HepG2 (cell line): ENCODE results near the gene LINC00632. TPM values are rescaled to one million over a fixed set of nuclear protein-coding genes. Genes with fewer than 3 reads are reported as not detected.

Source experiments
- ATF3 ChIP-seq: sonication (generic); formaldehyde crosslinking; IDR thresholded peaks from 2 replicates; pipeline ENCODE4 v1.4.0; 2020; ENCODE audit warnings: missing genetic modification reagents
- CBX5 ChIP-seq: sonication (generic); formaldehyde crosslinking; IDR thresholded peaks from 2 replicates; pipeline ENCODE4 v1.4.0; 2020; ENCODE audit warnings: missing genetic modification reagents, borderline replicate concordance
- CERS6 ChIP-seq: sonication (generic); formaldehyde crosslinking; IDR thresholded peaks from 2 replicates; pipeline ENCODE4 v1.5.0; 2020; ENCODE audit warnings: missing genetic modification reagents
- CSRNP2 ChIP-seq: sonication (generic); formaldehyde crosslinking; conservative IDR thresholded peaks from 2 replicates; pipeline ENCODE4 v1.8.0; 2022; ENCODE audit warnings: low read depth, missing genetic modification reagents
- GATA4 ChIP-seq: sonication (generic); IDR thresholded peaks from 2 replicates; pipeline ENCODE4 v1.6.1; 2016; ENCODE audit warnings: antibody characterized with exemption, low read depth, borderline replicate concordance
- HHEX ChIP-seq: IDR thresholded peaks from 2 replicates; pipeline ENCODE4 v1.6.1; 2016; ENCODE audit warnings: control low read depth
- HNF1A ChIP-seq, 2 experiments: sonication (generic) in 1 of 2; formaldehyde crosslinking in 1 of 2; IDR thresholded peaks; 2 replicates each; pipeline versions ENCODE4 v1.4.0 to v1.6.1; 2016 to 2020; ENCODE audit warnings: borderline replicate concordance in 1 of 2, low read depth in 1 of 2, mild to moderate bottlenecking in 1 of 2, missing genetic modification reagents in 1 of 2
- HNF1B ChIP-seq: sonication (generic); formaldehyde crosslinking; IDR thresholded peaks from 2 replicates; pipeline ENCODE4 v1.5.1; 2020; ENCODE audit warnings: mild to moderate bottlenecking, moderate library complexity, missing genetic modification reagents
- KAT2B ChIP-seq: fragments of 150-350 bp; IDR thresholded peaks from 2 replicates; pipeline ENCODE4 v1.6.1; 2014; ENCODE audit warnings: low read depth, low read length, borderline replicate concordance
- KLF9 ChIP-seq: IDR thresholded peaks from 2 replicates; pipeline ENCODE4 v1.6.1; 2016; ENCODE audit warnings: low read depth
- MAFK ChIP-seq, 2 experiments: IDR thresholded peaks in 1 of 2; conservative IDR thresholded peaks in 1 of 2; 2 replicates each; pipeline ENCODE4 v1.6.1; 2011; ENCODE audit warnings: improper control_type of control experiment in 2 of 2, low read length in 2 of 2
- MEIS2 ChIP-seq: sonication (generic); formaldehyde crosslinking; IDR thresholded peaks from 2 replicates; pipeline ENCODE4 v1.9.0; 2021; ENCODE audit warnings: mild to moderate bottlenecking, missing genetic modification reagents
- MXD4 ChIP-seq: IDR thresholded peaks from 2 replicates; pipeline ENCODE4 v1.6.1; 2016; ENCODE audit warnings: mild to moderate bottlenecking, missing biosample characterization, missing genetic modification reagents
- NFKBIZ ChIP-seq: IDR thresholded peaks from 2 replicates; pipeline ENCODE4 v1.6.1; 2018; ENCODE audit warnings: missing genetic modification reagents, missing compliant biosample characterization
- NKX3-1 ChIP-seq: sonication (generic); formaldehyde crosslinking; IDR thresholded peaks from 2 replicates; pipeline ENCODE4 v1.5.0; 2020; ENCODE audit warnings: missing genetic modification reagents
- RBM22 ChIP-seq: fragments of 200-400 bp; formaldehyde crosslinking; optimal IDR thresholded peaks from 2 replicates; pipeline ENCODE3; 2017; ENCODE audit warnings: mild to moderate bottlenecking, low read length, moderate library complexity
- ZNF446 ChIP-seq: sonication (generic); formaldehyde crosslinking; IDR thresholded peaks from 2 replicates; pipeline ENCODE4 v1.5.0; 2020; ENCODE audit warnings: mild to moderate bottlenecking, missing genetic modification reagents
- ZNF598 ChIP-seq: sonication (generic); formaldehyde crosslinking; IDR thresholded peaks from 2 replicates; pipeline ENCODE4 v1.5.1; 2020; ENCODE audit warnings: mild to moderate bottlenecking, missing genetic modification reagents, borderline replicate concordance
- ZNF607 ChIP-seq: sonication (generic); formaldehyde crosslinking; IDR thresholded peaks from 2 replicates; pipeline ENCODE4 v1.5.1; 2020; ENCODE audit warnings: missing genetic modification reagents, mild to moderate bottlenecking, borderline replicate concordance
- ZNF776 ChIP-seq: sonication (generic); formaldehyde crosslinking; IDR thresholded peaks from 2 replicates; pipeline ENCODE4 v1.4.0; 2020; ENCODE audit warnings: mild to moderate bottlenecking, missing genetic modification reagents
- polyA plus RNA-seq, 8 experiments: library from polyadenylated mRNA; depleted of rRNA in 3 of 8; stranded (reverse) in 7 of 8; unstranded in 1 of 8; fragments of >200 nt; fragmentation: Illumina TruSeq in 4 of 8; extraction: Trizol in 4 of 8; gene quantifications; 2 replicates each; pipeline versions ENCODE4 v1.2.1 to v1.2.3, GENCODE V29; 2011 to 2016; ENCODE audit warnings: low read depth in 4 of 8, missing spikeins in 1 of 8, mixed read lengths in 1 of 8; ENCODE audit not compliant: insufficient read depth in 1 of 8
- total RNA-seq, 5 experiments: library from RNA; depleted of rRNA; stranded (reverse); fragments of >200 nt; fragmentation: Illumina TruSeq; extraction: Trizol; gene quantifications; 2 replicates each; pipeline ENCODE4 v1.2.3, GENCODE V29; 2016; ENCODE audit warnings: low read depth in 1 of 5

Gene LINC00632
- total and polyA plus RNA-seq, 2 of the 13 experiments (the other 11 are each of a cell fraction or from before 2014, with no cell fraction given) = 0.13 TPM; not detected in 1

GRCh38 chrX:140672840-140673731 is 36.5 kb upstream of the LINC00632 start (continued):
- no peak for TF ChIP-seq CSRNP2 (CRISPR knock-in tag)
- TF ChIP-seq HHEX (CRISPR knock-in tag) = peak; percentile 95
- no peak for TF ChIP-seq HNF1B
- TF ChIP-seq RBM22 = no peak
- TF ChIP-seq HNF1A (IDR thresholded peaks at IDR 0.05; ENCODE audit: low read depth) = 0 out of 2 replicates have a peak, but pooled peaks have one; percentile 24
- no peak for TF ChIP-seq HNF1A (CRISPR knock-in tag; IDR thresholded peaks at IDR 0.05; ENCODE audit: borderline replicate concordance)
- 0 out of 2 replicates have a peak, but pooled peaks have one; percentile 30 for TF ChIP-seq NKX3-1
- peak; percentile 93 for TF ChIP-seq GATA4
- peak; percentile 89 for TF ChIP-seq MAFK (conservative IDR thresholded peaks at IDR 0.05 in 1 of 2, IDR thresholded peaks at IDR 0.05 in 1 of 2; ENCODE audit: low read length in 2 of 2)
- no peak for TF ChIP-seq MXD4 (CRISPR knock-in tag)
- TF ChIP-seq MEIS2 (CRISPR knock-in tag) = no peak
- TF ChIP-seq NFKBIZ (CRISPR knock-in tag) = no peak
- no peak for TF ChIP-seq ZNF446
- no peak for TF ChIP-seq CBX5 (CRISPR knock-in tag)
- TF ChIP-seq ZNF776 (CRISPR knock-in tag) = no peak
- TF ChIP-seq ZNF598 (CRISPR knock-in tag) = no peak
- TF ChIP-seq KAT2B = no peak
- 0 out of 2 replicates have a peak, but pooled peaks have one; percentile 24 for TF ChIP-seq ATF3 (CRISPR knock-in tag)
- no peak for TF ChIP-seq CERS6 (CRISPR knock-in tag)
- no peak for TF ChIP-seq KLF9 (CRISPR knock-in tag)
- TF ChIP-seq ZNF607 (CRISPR knock-in tag) = no peak
